22Rv1 (cell line): Measurements from ENCODE around the gene H6PD.

Source experiments
- CTCF ChIP-seq: fragments of 450-650 bp; IDR thresholded peaks from 2 replicates; pipeline ENCODE4 v1.5.1; 2017; ENCODE audit warnings: mild to moderate bottlenecking
- ZFX ChIP-seq: fragments of 450-650 bp; IDR thresholded peaks from 2 replicates; pipeline ENCODE4 v1.6.1; 2017; ENCODE audit warnings: antibody characterized with exemption, borderline replicate concordance

GRCh38 chr1:9195651-9196050 is 38.9 kb upstream of the H6PD start:
- TF ChIP-seq CTCF (no peak), ZFX (no peak)
